ENCODE results near the gene TGFBR2. TPM values are rescaled to one million over a fixed set of nuclear protein-coding genes. Genes with fewer than 3 reads are reported as not detected.

Gene TGFBR2
- total and polyA plus RNA-seq, 10 donors = 18.2 to 322 (median 239) TPM

DNA sequence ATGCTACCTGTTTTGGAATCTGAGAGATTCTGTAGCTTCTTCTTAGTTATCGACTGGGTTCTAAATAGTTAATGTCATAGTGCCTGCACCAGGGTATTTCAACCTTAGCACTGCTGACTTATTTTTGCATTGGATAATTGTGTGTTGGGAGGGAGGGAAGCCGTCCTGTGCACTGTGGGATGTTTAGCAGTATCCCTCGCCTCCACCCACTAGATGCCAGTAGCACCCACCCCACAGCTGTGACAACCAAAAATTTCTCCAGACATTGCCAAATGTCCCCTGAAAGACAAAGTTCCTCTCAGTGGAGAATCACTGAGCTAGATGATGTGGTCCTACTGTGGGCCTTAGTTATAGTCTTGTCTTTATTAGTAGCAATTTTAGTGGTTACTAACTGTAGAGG is 88.3 kb downstream of the TGFBR2 start:
- Histone ChIP-seq H3K4me1 (peaks cover 25 to 78% (median 66%) of the 10 kb centered on the region in 6 donors), H3K36me3 (peaks cover 0 to 100% (median 56%) of the 10 kb centered on the region in 6 donors), H3K9me3 (no peaks in the 10 kb centered on the region), H3K27me3 (replicated peaks in 1 of 7) (no peaks in the 10 kb centered on the region), H3K27ac (peak overlapping the region in 2 of 8 donors; percentile 23 to 45), H3K4me3 (no peak overlapping the region)
- TF ChIP-seq, protein P1, sequence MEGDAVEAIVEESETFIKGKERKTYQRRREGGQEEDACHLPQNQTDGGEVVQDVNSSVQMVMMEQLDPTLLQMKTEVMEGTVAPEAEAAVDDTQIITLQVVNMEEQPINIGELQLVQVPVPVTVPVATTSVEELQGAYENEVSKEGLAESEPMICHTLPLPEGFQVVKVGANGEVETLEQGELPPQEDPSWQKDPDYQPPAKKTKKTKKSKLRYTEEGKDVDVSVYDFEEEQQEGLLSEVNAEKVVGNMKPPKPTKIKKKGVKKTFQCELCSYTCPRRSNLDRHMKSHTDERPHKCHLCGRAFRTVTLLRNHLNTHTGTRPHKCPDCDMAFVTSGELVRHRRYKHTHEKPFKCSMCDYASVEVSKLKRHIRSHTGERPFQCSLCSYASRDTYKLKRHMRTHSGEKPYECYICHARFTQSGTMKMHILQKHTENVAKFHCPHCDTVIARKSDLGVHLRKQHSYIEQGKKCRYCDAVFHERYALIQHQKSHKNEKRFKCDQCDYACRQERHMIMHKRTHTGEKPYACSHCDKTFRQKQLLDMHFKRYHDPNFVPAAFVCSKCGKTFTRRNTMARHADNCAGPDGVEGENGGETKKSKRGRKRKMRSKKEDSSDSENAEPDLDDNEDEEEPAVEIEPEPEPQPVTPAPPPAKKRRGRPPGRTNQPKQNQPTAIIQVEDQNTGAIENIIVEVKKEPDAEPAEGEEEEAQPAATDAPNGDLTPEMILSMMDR (IDR thresholded peaks at IDR 0.05 in 8 of 11, conservative IDR thresholded peaks at IDR 0.05 in 3 of 11) = no peak
- TF ChIP-seq POLR2A (IDR thresholded peaks at IDR 0.05) (no peak), POLR2AphosphoS5 (IDR thresholded peaks at IDR 0.05) (peak in 1 of 3 donors; percentile 35)
- 90 to 96% (median 91%) methylated on average over 3 of the region's 3 CpGs for WGBS, 5 donors
- DNase-seq = no peak
- intact Hi-C loops (cut with DNase I; ENCODE audit: low total_unique reads) = loop anchor here (5.0 kb wide), 1 partner anchor 582 kb away; no protein-coding TSS in a partner anchor

DNA sequence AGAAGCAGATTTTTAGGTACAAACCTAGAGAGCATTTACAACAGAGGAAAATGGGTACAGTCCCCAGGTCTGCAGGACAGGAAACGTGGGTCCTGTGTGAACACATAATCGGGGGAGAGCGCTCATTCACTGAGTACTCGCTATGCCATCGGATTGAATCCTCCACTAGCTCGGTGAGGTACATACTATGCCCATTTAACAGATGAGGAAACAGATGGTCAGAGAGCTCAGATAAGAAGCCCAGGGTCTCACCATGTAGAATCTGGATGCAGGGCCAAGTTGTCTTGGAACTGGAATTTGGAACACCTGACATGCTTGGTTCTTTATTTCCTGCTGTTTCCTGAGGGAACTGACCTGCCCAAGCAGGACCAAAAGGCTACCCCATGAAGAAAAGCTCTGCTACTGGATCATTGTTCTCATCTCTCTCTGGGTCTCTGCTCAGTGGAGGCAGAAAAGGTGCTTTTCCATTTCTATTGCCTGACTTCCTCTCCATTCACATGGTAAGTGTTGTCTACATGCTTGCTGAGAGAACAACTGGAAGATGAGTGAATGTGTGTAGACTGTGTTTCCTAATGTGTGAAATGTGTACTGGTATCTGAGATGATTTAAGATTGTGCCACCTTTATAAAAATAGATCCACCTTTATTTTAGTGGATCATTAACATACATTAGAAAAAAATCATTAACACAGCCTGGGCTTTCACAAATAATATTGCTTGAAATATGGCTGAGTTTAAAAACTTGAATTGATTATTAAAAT is 89.1 kb downstream of the TGFBR2 start:
- peak overlapping the region in 3 of 8 donors; percentile 11 to 45 (median 23) for H3K27ac ChIP-seq
- H3K27me3 ChIP-seq (replicated peaks in 1 of 7) = no peaks in the 10 kb centered on the region
- DNase-seq = no peak
- no peaks in the 10 kb centered on the region for H3K9me3 ChIP-seq
- peaks cover 0 to 100% (median 49%) of the 10 kb centered on the region in 6 donors for H3K36me3 ChIP-seq
- no peak overlapping the region for H3K4me3 ChIP-seq
- TF ChIP-seq POLR2A (IDR thresholded peaks at IDR 0.05) = no peak
- peak in 1 of 3 donors; percentile 48 for TF ChIP-seq POLR2AphosphoS5 (IDR thresholded peaks at IDR 0.05)
- TF ChIP-seq, protein P1 (IDR thresholded peaks at IDR 0.05 in 8 of 11, conservative IDR thresholded peaks at IDR 0.05 in 3 of 11) = no peak
- H3K4me1 ChIP-seq = peaks cover 25 to 70% (median 58%) of the 10 kb centered on the region in 6 donors
- intact Hi-C loops (cut with DNase I; ENCODE audit: low total_unique reads) = no loop called here
- WGBS, 5 donors = 84 to 96% (median 87%) methylated on average over 6 of the region's 6 CpGs

DNA sequence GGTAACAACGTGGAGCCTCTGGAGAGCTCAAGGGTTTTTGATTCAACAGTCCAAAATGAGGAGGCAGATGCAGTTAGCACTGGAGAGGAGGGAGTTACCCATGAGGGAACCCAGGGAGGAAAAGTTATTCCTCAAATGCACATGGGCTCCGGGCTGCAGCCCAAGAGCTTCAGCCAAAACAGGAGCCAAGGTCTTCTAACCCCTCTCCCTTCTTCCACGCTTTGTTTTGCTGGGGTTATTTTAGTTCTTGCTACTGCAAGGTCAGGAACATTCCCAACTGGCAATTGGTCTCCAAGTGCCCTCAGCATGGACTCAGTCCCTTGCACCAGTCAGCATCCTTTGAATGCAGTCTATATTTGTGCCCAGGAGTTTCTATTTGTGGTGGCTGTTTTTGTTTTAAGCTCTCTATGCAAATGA is 90.0 kb downstream of the TGFBR2 start:
- Histone ChIP-seq H3K4me1 (peaks cover 19 to 61% (median 49%) of the 10 kb centered on the region in 6 donors), H3K27ac (peak overlapping the region in 5 of 8 donors; percentile 3 to 45 (median 23)), H3K4me3 (no peak overlapping the region), H3K27me3 (replicated peaks in 1 of 7) (no peaks in the 10 kb centered on the region), H3K9me3 (no peaks in the 10 kb centered on the region), H3K36me3 (peaks cover 0 to 100% (median 40%) of the 10 kb centered on the region in 6 donors)
- WGBS, 5 donors = 50 to 68% (median 52%) methylated on average over 3 of the region's 3 CpGs
- TF ChIP-seq, protein P1 (IDR thresholded peaks at IDR 0.05 in 8 of 11, conservative IDR thresholded peaks at IDR 0.05 in 3 of 11) = no peak
- TF ChIP-seq POLR2AphosphoS5 (IDR thresholded peaks at IDR 0.05) = peak in 2 of 3 donors; percentile 30 to 83
- intact Hi-C loops (cut with DNase I; ENCODE audit: low total_unique reads) = no loop called here
- DNase-seq = no peak

DNA sequence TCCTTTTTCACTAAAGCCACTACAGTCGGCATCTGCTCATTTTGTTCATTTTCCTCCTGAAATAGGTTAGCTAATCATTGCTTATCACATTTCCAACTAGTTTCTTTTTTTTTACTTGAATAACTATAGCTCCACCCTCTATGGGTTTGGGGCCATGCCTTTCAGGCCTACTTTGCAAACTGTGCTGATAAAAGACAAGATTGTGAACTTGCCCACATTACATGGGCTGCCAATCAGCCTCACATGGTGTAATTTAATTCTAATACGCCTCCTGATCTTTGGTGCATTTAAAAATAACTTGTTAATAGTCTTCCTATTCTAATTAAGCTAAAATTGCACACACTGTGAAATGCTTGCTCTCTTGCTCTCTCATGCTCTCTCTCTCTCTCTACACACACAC is 90.5 kb downstream of the TGFBR2 start:
- H3K4me3 ChIP-seq = no peak overlapping the region

More for the DNA sequence above, 90.5 kb downstream of the TGFBR2 start:
- DNase-seq = no peak
- intact Hi-C loops (cut with DNase I; ENCODE audit: low total_unique reads) = no loop called here
- Histone ChIP-seq H3K27ac (peak overlapping the region in 5 of 8 donors; percentile 3 to 45 (median 23)), H3K36me3 (peaks cover 0 to 96% (median 35%) of the 10 kb centered on the region in 6 donors), H3K27me3 (replicated peaks in 1 of 7) (no peaks in the 10 kb centered on the region), H3K4me1 (peaks cover 14 to 56% (median 44%) of the 10 kb centered on the region in 6 donors), H3K9me3 (no peaks in the 10 kb centered on the region)
- TF ChIP-seq POLR2AphosphoS5 (IDR thresholded peaks at IDR 0.05) (no peak), POLR2A (IDR thresholded peaks at IDR 0.05) (no peak)
- TF ChIP-seq, protein P1 (IDR thresholded peaks at IDR 0.05 in 8 of 11, conservative IDR thresholded peaks at IDR 0.05 in 3 of 11) = no peak
- 69 to 84% (median 71%) methylated on average over 2 of the region's 2 CpGs for WGBS, 5 donors
